Nephron progenitor cell (in vitro differentiated cells): ENCODE results near the gene VGLL2.

Source experiments
- DNase-seq: peaks from one replicate; pipeline ENCODE4 v3.0.0; 2021
- H3K27ac Mint-ChIP-seq: 2 replicates; pipeline ENCODE4 v1.8.0; 2021; ENCODE audit warnings: mild to moderate bottlenecking, moderate library complexity, mixed read lengths
- H3K27me3 Mint-ChIP-seq: 2 replicates; pipeline ENCODE4 v1.8.0; 2021; ENCODE audit warnings: mild to moderate bottlenecking, low read depth, mixed read lengths; ENCODE audit not compliant: poor library complexity
- H3K36me3 Mint-ChIP-seq: 2 replicates; pipeline ENCODE4 v1.8.0; 2021; ENCODE audit warnings: low read depth, mixed read lengths
- H3K4me1 Mint-ChIP-seq: 2 replicates; pipeline ENCODE4 v1.8.0; 2021; ENCODE audit warnings: mixed read lengths
- H3K4me3 Mint-ChIP-seq: 2 replicates; pipeline ENCODE4 v1.8.0; 2021; ENCODE audit warnings: mild to moderate bottlenecking, moderate library complexity, mixed read lengths
- H3K9me3 Mint-ChIP-seq: 2 replicates; pipeline ENCODE4 v1.8.0; 2021; ENCODE audit warnings: mild to moderate bottlenecking, moderate library complexity, mixed read lengths
- CTCF ChIP-seq: fragments of 200-600 bp; sonication (generic); IDR thresholded peaks from 2 replicates; pipeline ENCODE4 v1.5.0; 2021; ENCODE audit warnings: antibody characterized with exemption

VGLL2 gene

DNA sequence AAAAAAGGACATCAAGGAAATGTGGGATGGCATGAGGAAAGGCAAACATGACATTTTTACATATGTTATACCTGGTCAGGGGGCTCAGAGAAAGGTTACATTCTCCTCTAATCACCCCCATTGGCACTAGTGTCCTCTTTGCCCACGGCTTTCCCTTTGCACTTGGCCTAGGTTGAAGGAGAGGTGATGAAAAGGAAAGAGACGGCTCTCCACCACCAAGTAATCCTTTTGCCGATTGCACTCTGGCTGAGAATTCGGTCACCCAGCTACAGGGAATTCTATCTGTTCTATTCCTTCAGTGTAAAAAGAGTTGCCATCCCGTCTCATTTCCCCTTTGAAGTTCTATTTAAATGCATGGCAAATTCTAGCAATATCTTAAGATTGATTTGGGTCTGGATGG, 10.4 kb downstream of the VGLL2 start:
- peaks cover 61% of the 10 kb centered on the region for H3K27me3 Mint-ChIP-seq
- no peak overlapping the region for H3K27ac Mint-ChIP-seq
- H3K9me3 Mint-ChIP-seq = no peaks in the 10 kb centered on the region
- H3K4me1 Mint-ChIP-seq = no peaks in the 10 kb centered on the region
- no peak overlapping the region for H3K4me3 Mint-ChIP-seq
- DNase-seq = no peak
- TF ChIP-seq CTCF = no peak
- H3K36me3 Mint-ChIP-seq = no peaks in the 10 kb centered on the region

DNA sequence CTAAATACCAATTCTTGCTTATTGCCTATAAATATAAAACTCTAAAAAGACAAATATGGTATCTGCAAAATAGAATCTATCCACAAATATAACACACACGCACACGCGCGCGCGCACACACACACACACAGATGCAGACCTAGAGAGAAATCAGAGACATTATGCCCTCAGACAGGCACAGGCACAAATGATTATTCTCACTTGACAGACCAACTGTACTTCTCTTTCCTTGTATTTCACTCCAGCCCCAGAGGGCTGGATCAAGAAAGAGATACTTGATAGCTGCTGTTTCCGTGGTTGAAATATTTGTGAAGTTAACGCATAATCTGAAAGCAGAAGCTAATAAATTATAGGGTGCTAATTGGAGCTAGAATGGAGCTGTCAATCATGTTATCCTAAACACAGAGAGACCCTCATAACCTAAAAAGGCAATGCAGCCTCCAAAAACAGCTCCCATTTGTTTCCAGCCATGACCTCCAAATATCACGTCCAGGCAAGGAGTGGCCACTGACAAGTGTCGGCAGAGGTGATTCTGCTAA, 11.5 kb downstream of the VGLL2 start:
- H3K9me3 Mint-ChIP-seq = no peaks in the 10 kb centered on the region
- H3K36me3 Mint-ChIP-seq = no peaks in the 10 kb centered on the region
- no peak for TF ChIP-seq CTCF
- peaks cover 51% of the 10 kb centered on the region for H3K27me3 Mint-ChIP-seq
- no peaks in the 10 kb centered on the region for H3K4me1 Mint-ChIP-seq
- no peak overlapping the region for H3K27ac Mint-ChIP-seq
- H3K4me3 Mint-ChIP-seq = no peak overlapping the region
- DNase-seq = no peak

GRCh38 chr6:117280922-117281321, 15.6 kb downstream of the VGLL2 start:
- no peaks in the 10 kb centered on the region for H3K36me3 Mint-ChIP-seq

GRCh38 chr6:117288083-117288715, 22.8 kb downstream of the VGLL2 start:
- Mint-ChIP-seq H3K4me3 (no peak overlapping the region), H3K27me3 (peaks cover 3% of the 10 kb centered on the region), H3K4me1 (no peaks in the 10 kb centered on the region), H3K36me3 (no peaks in the 10 kb centered on the region), H3K9me3 (no peaks in the 10 kb centered on the region), H3K27ac (no peak overlapping the region)
- no peak for DNase-seq
- TF ChIP-seq CTCF = no peak

More at GRCh38 chr6:117280922-117281321, 15.6 kb downstream of the VGLL2 start:
- no peak overlapping the region for H3K27ac Mint-ChIP-seq
- no peak overlapping the region for H3K4me3 Mint-ChIP-seq
- H3K27me3 Mint-ChIP-seq = peaks cover 13% of the 10 kb centered on the region
- DNase-seq = no peak
- TF ChIP-seq CTCF = no peak
- no peaks in the 10 kb centered on the region for H3K9me3 Mint-ChIP-seq
- no peaks in the 10 kb centered on the region for H3K4me1 Mint-ChIP-seq

GRCh38 chr6:117290173-117290846, 25.0 kb downstream of the VGLL2 start:
- no peak for TF ChIP-seq CTCF
- no peaks in the 10 kb centered on the region for H3K4me1 Mint-ChIP-seq
- H3K27me3 Mint-ChIP-seq = no peaks in the 10 kb centered on the region
- no peak overlapping the region for H3K27ac Mint-ChIP-seq
- H3K36me3 Mint-ChIP-seq = no peaks in the 10 kb centered on the region
- H3K4me3 Mint-ChIP-seq = no peak overlapping the region
- DNase-seq = no peak
- H3K9me3 Mint-ChIP-seq = no peaks in the 10 kb centered on the region
